ENCODE data around the gene IQCK. TPM values are rescaled to one million over a fixed set of nuclear protein-coding genes. Genes with fewer than 3 reads are reported as not detected.

The IQCK gene
- total RNA-seq, 3 donors from 2014 or later = 25.9 to 63.8 (median 34.7) TPM

DNA sequence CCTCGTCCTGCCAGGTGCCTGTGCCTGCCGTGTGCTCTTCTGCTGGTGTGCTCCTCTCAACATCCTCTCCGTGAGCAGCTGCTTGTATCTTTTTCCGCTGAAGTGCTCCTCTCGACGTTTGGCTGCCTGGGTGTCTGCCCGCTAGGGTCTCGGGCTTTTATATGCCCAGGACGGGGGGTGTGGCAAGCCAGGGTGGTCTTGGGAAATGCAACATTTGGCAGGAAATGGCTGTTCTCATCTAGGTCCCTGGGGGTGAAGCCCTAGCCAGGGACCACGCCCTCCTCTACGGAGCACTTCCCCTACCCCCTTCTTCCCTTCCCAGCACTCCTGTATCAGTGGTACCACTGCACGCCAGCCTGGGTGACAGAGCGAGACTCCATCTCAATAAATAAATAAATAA, 49.4 kb downstream of the IQCK start:
- Histone ChIP-seq H3K27ac (no peak overlapping the region), H3K27me3 (no peaks in the 10 kb centered on the region), H3K4me1 (no peaks in the 10 kb centered on the region), H3K36me3 (no peaks in the 10 kb centered on the region), H3K4me3 (no peak overlapping the region), H3K9me3 (no peaks in the 10 kb centered on the region)
- TF ChIP-seq POLR2A (IDR thresholded peaks at IDR 0.05) (no peak), CTCF (IDR thresholded peaks at IDR 0.05) (no peak), POLR2AphosphoS5 (IDR thresholded peaks at IDR 0.05) (no peak)
- no peak for DNase-seq (ENCODE audit: low spot score in 2 of 2)
- intact Hi-C loops (cut with DNase I; ENCODE audit: low total_unique reads) = no loop called here

GRCh38 chr16:19769239-19769638, 51.2 kb downstream of the IQCK start:
- no peak for DNase-seq (ENCODE audit: low spot score in 2 of 2)
- TF ChIP-seq CTCF (IDR thresholded peaks at IDR 0.05) (no peak), POLR2A (IDR thresholded peaks at IDR 0.05) (no peak), POLR2AphosphoS5 (IDR thresholded peaks at IDR 0.05) (no peak)
- Histone ChIP-seq H3K27ac (no peak overlapping the region), H3K4me3 (no peak overlapping the region), H3K9me3 (no peaks in the 10 kb centered on the region), H3K27me3 (no peaks in the 10 kb centered on the region), H3K36me3 (no peaks in the 10 kb centered on the region), H3K4me1 (no peaks in the 10 kb centered on the region)
- intact Hi-C loops (cut with DNase I; ENCODE audit: low total_unique reads) = no loop called here

DNA sequence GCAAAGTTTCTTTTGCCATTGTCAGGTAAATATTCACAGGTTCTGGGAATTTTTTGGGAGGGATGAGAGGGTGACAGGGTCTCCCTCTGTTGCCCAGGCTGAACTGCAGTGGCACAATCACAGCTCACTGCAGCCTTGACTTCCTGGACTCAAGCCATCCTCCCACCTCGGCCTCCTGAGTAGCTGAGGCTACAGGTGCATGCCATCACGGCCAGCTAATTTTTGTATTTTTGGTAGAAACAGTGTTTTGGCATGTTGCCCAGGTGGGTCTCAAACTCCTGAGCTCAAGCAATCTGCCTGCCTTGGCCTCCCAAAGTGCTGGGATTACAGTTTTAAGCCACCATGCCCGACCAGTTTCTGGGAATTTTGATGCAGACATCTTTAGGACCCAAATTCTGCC, 53.0 kb downstream of the IQCK start:
- H3K27me3 ChIP-seq = no peaks in the 10 kb centered on the region
- no peaks in the 10 kb centered on the region for H3K36me3 ChIP-seq
- no peak overlapping the region for H3K4me3 ChIP-seq
- TF ChIP-seq POLR2AphosphoS5 (IDR thresholded peaks at IDR 0.05) (no peak), POLR2A (IDR thresholded peaks at IDR 0.05) (no peak)
- no peak for DNase-seq (ENCODE audit: low spot score in 2 of 2)
- H3K27ac ChIP-seq = no peak overlapping the region
- no peaks in the 10 kb centered on the region for H3K9me3 ChIP-seq
- H3K4me1 ChIP-seq = no peaks in the 10 kb centered on the region
- intact Hi-C loops (cut with DNase I; ENCODE audit: low total_unique reads) = no loop called here

DNA sequence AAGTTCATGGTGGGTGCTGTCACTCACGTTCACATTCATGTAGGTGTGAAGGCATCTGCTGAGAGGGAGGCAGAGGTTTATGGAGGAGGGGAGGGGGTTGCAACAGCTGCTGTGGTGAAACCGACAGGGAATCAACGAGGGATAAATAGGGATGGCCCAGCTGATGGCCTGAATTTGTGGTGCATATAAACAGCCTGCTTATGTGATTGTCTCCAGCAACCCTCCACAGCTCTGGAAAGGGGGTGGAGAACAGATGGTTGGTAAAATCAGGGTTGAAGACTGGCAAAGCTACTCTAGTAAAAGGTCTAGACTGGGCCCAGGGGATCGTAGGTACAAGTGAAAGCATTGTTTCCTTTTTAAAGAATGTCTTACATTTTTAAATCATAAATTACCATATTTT, 53.7 kb downstream of the IQCK start:
- no peak overlapping the region for H3K4me3 ChIP-seq
- no peaks in the 10 kb centered on the region for H3K27me3 ChIP-seq
- H3K4me1 ChIP-seq = no peaks in the 10 kb centered on the region
- TF ChIP-seq CTCF (IDR thresholded peaks at IDR 0.05) (no peak), POLR2A (IDR thresholded peaks at IDR 0.05) (no peak), POLR2AphosphoS5 (IDR thresholded peaks at IDR 0.05) (no peak)
- H3K36me3 ChIP-seq = no peaks in the 10 kb centered on the region
- intact Hi-C loops (cut with DNase I; ENCODE audit: low total_unique reads) = no loop called here
- no peak for DNase-seq (ENCODE audit: low spot score in 2 of 2)
- H3K27ac ChIP-seq = no peak overlapping the region
- H3K9me3 ChIP-seq = no peaks in the 10 kb centered on the region

DNA sequence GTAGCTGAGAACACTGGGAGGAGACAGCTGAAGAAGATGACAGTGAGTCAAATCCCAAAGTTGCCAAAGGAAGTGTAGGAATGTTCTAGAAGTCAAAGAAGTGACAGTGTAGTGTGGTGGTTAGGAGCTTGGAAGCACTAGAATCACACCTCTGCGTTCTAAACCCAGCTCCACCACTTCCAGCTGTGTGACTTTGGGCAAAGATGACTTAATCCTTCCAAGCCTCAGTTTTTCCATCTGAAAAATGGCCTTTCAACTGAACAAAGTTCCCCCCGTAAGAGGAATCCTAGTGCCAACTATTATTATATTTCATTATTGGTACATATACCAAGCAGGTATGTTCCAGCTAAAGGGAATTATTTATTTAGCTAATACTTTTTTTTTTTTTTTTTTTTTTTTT, 56.0 kb downstream of the IQCK start:
- Histone ChIP-seq H3K36me3 (no peaks in the 10 kb centered on the region), H3K27ac (no peak overlapping the region), H3K27me3 (no peaks in the 10 kb centered on the region), H3K9me3 (no peaks in the 10 kb centered on the region), H3K4me3 (no peak overlapping the region), H3K4me1 (no peaks in the 10 kb centered on the region)
- intact Hi-C loops (cut with DNase I; ENCODE audit: low total_unique reads) = no loop called here
- no peak for TF ChIP-seq POLR2A (IDR thresholded peaks at IDR 0.05)
- no peak for TF ChIP-seq CTCF (IDR thresholded peaks at IDR 0.05)
- no peak for TF ChIP-seq POLR2AphosphoS5 (IDR thresholded peaks at IDR 0.05)
- no peak for DNase-seq (ENCODE audit: low spot score in 2 of 2)

- no peak for DNase-seq (ENCODE audit: low spot score in 2 of 2)
- intact Hi-C loops (cut with DNase I; ENCODE audit: low total_unique reads) = no loop called here
- Histone ChIP-seq H3K27me3 (no peaks in the 10 kb centered on the region), H3K27ac (peak overlapping the region; percentile 10 to 73), H3K36me3 (no peaks in the 10 kb centered on the region), H3K9me3 (no peaks in the 10 kb centered on the region), H3K4me1 (no peaks in the 10 kb centered on the region), H3K4me3 (no peak overlapping the region)
- no peak for TF ChIP-seq CTCF (IDR thresholded peaks at IDR 0.05)
- no peak for TF ChIP-seq POLR2AphosphoS5 (IDR thresholded peaks at IDR 0.05)
- no peak for TF ChIP-seq POLR2A (IDR thresholded peaks at IDR 0.05)
These were observed 58.1 kb downstream of the IQCK start for GRCh38 chr16:19776147-19776546.

All from breast epithelium (tissue), 4 donors.